Liver (tissue), 9 donors: ENCODE results near the gene MECP2. TPM values are rescaled to one million over a fixed set of nuclear protein-coding genes. Genes with fewer than 3 reads are reported as not detected.
A peak's percentile ranks its signal among the peaks of the same experiment; 100 is the strongest.

ENCODE experiments used
- DNase-seq: peaks from one replicate; pipeline ENCODE4 v3.0.0-alpha.2; 2017; ENCODE audit warnings: low spot score
- H3K27ac ChIP-seq, 2 donors: one replicate each; pipeline ENCODE4 v1.7.0; 2013; ENCODE audit warnings: inconsistent platforms in 2 of 2, low read length in 2 of 2, control low read depth in 1 of 2, low read depth in 1 of 2, mild to moderate bottlenecking in 1 of 2
- H3K27me3 ChIP-seq, 4 donors: one replicate each; pipeline versions ENCODE4 v1.6.1 to v1.7.0; 2013; ENCODE audit warnings: low read length in 3 of 4, inconsistent platforms in 1 of 4, mild to moderate bottlenecking in 1 of 4, moderate library complexity in 1 of 4; ENCODE audit not compliant: control insufficient read depth in 4 of 4, insufficient read depth in 4 of 4
- H3K36me3 ChIP-seq, 4 donors: one replicate each; pipeline versions ENCODE4 v1.6.1 to v1.7.0; 2013; ENCODE audit warnings: low read length in 3 of 4, mild to moderate bottlenecking in 3 of 4, low read depth in 1 of 4, moderate library complexity in 1 of 4; ENCODE audit not compliant: control insufficient read depth in 4 of 4, insufficient read depth in 3 of 4
- H3K4me1 ChIP-seq, 4 donors: one replicate each; pipeline versions ENCODE4 v1.6.1 to v1.7.0; 2013; ENCODE audit warnings: low read length in 3 of 4, mild to moderate bottlenecking in 3 of 4, moderate library complexity in 1 of 4; ENCODE audit not compliant: control insufficient read depth in 4 of 4, insufficient read depth in 4 of 4
- H3K4me3 ChIP-seq, 3 donors: one replicate each; pipeline versions ENCODE4 v1.6.1 to v1.7.0; 2013; ENCODE audit warnings: low read length in 3 of 3, control low read depth in 1 of 3, low read depth in 1 of 3, mild to moderate bottlenecking in 1 of 3
- H3K9ac ChIP-seq, 2 donors: one replicate each; pipeline ENCODE4 v1.7.0; 2013; ENCODE audit warnings: low read length in 2 of 2, mild to moderate bottlenecking in 2 of 2, moderate library complexity in 2 of 2, control low read depth in 1 of 2, low read depth in 1 of 2
- H3K9me3 ChIP-seq, 4 donors: one replicate each; pipeline versions ENCODE4 v1.6.1 to v1.7.0; 2013; ENCODE audit warnings: low read length in 3 of 4; ENCODE audit not compliant: control insufficient read depth in 4 of 4
- ATF3 ChIP-seq: IDR thresholded peaks from 2 replicates; pipeline ENCODE4 v1.6.1; 2016; ENCODE audit warnings: antibody characterized with exemption
- CTCF ChIP-seq: fragments of 150-350 bp; IDR thresholded peaks from 2 replicates; pipeline ENCODE4 v1.5.1; 2017; ENCODE audit warnings: improper control_type of control experiment, low read depth, low read length; ENCODE audit not compliant: missing input control
- EGR1 ChIP-seq, 2 donors: IDR thresholded peaks; 2 replicates each; pipeline ENCODE4 v1.6.1; 2016 to 2018; ENCODE audit warnings: antibody characterized with exemption in 2 of 2, low read depth in 2 of 2
- FOXA1 ChIP-seq: IDR thresholded peaks from 2 replicates; pipeline ENCODE4 v1.6.1; 2016; ENCODE audit warnings: antibody characterized with exemption
- GABPA ChIP-seq, 2 donors: IDR thresholded peaks in 1 of 2; conservative IDR thresholded peaks in 1 of 2; 2 replicates each; pipeline ENCODE4 v1.6.1; 2016; ENCODE audit warnings: antibody characterized with exemption in 2 of 2, mild to moderate bottlenecking in 1 of 2, moderate library complexity in 1 of 2
- HNF4A ChIP-seq, 2 donors: conservative IDR thresholded peaks; 2 replicates each; pipeline ENCODE4 v1.6.1; 2016; ENCODE audit warnings: antibody characterized with exemption in 2 of 2, mild to moderate bottlenecking in 2 of 2
- HNF4G ChIP-seq: IDR thresholded peaks from 2 replicates; pipeline ENCODE4 v1.6.1; 2016; ENCODE audit warnings: antibody characterized with exemption
- JUND ChIP-seq, 2 donors: IDR thresholded peaks; 2 replicates each; pipeline ENCODE4 v1.6.1; 2016; ENCODE audit warnings: antibody characterized with exemption in 2 of 2
- NR2F2 ChIP-seq: IDR thresholded peaks from 2 replicates; pipeline ENCODE4 v1.6.1; 2016; ENCODE audit warnings: antibody characterized with exemption
- RAD21 ChIP-seq, 2 donors: IDR thresholded peaks; 2 replicates each; pipeline ENCODE4 v1.6.1; 2016; ENCODE audit warnings: antibody characterized with exemption in 2 of 2, mild to moderate bottlenecking in 2 of 2
- REST ChIP-seq: IDR thresholded peaks from 2 replicates; pipeline ENCODE4 v1.6.1; 2016; ENCODE audit warnings: antibody characterized with exemption, mild to moderate bottlenecking
- RXRA ChIP-seq, 2 donors: IDR thresholded peaks; 2 replicates each; pipeline ENCODE4 v1.6.1; 2017 to 2018; ENCODE audit warnings: antibody characterized with exemption in 2 of 2, mild to moderate bottlenecking in 1 of 2
- SP1 ChIP-seq: IDR thresholded peaks from 2 replicates; pipeline ENCODE4 v1.6.1; 2018; ENCODE audit warnings: antibody characterized with exemption, mild to moderate bottlenecking
- TAF1 ChIP-seq: conservative IDR thresholded peaks from 2 replicates; pipeline ENCODE4 v1.6.1; 2016; ENCODE audit warnings: antibody characterized with exemption, mild to moderate bottlenecking
- YY1 ChIP-seq: IDR thresholded peaks from 2 replicates; pipeline ENCODE4 v1.6.1; 2016; ENCODE audit warnings: antibody characterized with exemption, mild to moderate bottlenecking
- ZBTB33 ChIP-seq: IDR thresholded peaks from 2 replicates; pipeline ENCODE4 v1.6.1; 2016; ENCODE audit warnings: antibody characterized with exemption
- WGBS: extraction: QIAGEN DNeasy Blood & Tissue Kit; methylation state at CpG from one replicate; pipeline ENCODE4 v1.1.7; 2013; 5-methylcytosine and 5-hydroxymethylcytosine counted together
- polyA plus RNA-seq, 2 donors: library from polyadenylated mRNA; stranded (reverse) in 1 of 2; unstranded in 1 of 2; fragments of 200-250 nt in 1 of 2; fragments of >200 nt in 1 of 2; fragmentation: Nextera tagmentation in 1 of 2; extraction: Ambion mirVana in 1 of 2; gene quantifications; one replicate each; pipeline versions ENCODE4 v1.2.1 to v1.2.3, GENCODE V29; 2013 to 2015
- total RNA-seq, 2 donors: library from RNA; depleted of rRNA; stranded (reverse); fragments of >200 nt; gene quantifications; one replicate each; pipeline ENCODE4 v1.2.3, GENCODE V29; 2014
- donor health status: healthy.
- donor health status: healthy.
- donor health status: healthy.
- donor health status: healthy.
- donor health status: healthy.

MECP2 gene
- total and polyA plus RNA-seq, 4 donors = 6.9 to 22.0 (median 10.0) TPM

GRCh38 chrX:154059231-154059630, 38.3 kb downstream of the MECP2 start:
- DNase-seq = no peak
- TF ChIP-seq HNF4A (conservative IDR thresholded peaks at IDR 0.05) (no peak), ZBTB33 (no peak), GABPA (IDR thresholded peaks at IDR 0.05 in 1 of 2, conservative IDR thresholded peaks at IDR 0.05 in 1 of 2) (no peak), ATF3 (no peak), RXRA (IDR thresholded peaks at IDR 0.05) (no peak), SP1 (no peak), HNF4G (no peak), REST (no peak)
- 60% methylated on average over 1 of the region's 1 CpG for WGBS
- Histone ChIP-seq H3K27ac (no peak overlapping the region), H3K27me3 (peaks cover 0 to 3% (median 0%) of the 10 kb centered on the region in 4 donors), H3K9ac (no peak overlapping the region), H3K4me3 (no peak overlapping the region), H3K4me1 (peaks cover 4 to 19% (median 9%) of the 10 kb centered on the region in 4 donors), H3K9me3 (no peaks in the 10 kb centered on the region), H3K36me3 (peaks cover 0 to 5% (median under 1%) of the 10 kb centered on the region in 4 donors)

- peaks cover 4 to 19% (median 9%) of the 10 kb centered on the region in 4 donors for H3K4me1 ChIP-seq
- no peaks in the 10 kb centered on the region for H3K9me3 ChIP-seq
- H3K36me3 ChIP-seq = peaks cover 0 to 5% (median under 1%) of the 10 kb centered on the region in 4 donors
- no peak overlapping the region for H3K4me3 ChIP-seq
- peaks cover 0 to 3% (median 0%) of the 10 kb centered on the region in 4 donors for H3K27me3 ChIP-seq
- H3K27ac ChIP-seq = peak overlapping the region in 1 of 2 donors; percentile 28
- WGBS = 89% methylated on average over 11 of the region's 11 CpGs
- no peak for DNase-seq
- H3K9ac ChIP-seq = no peak overlapping the region
- TF ChIP-seq EGR1 (IDR thresholded peaks at IDR 0.05; ENCODE audit: low read depth in 2 of 2) = no peak
- no peak for TF ChIP-seq CTCF
- no peak for TF ChIP-seq HNF4G
- TF ChIP-seq FOXA1 = no peak
- no peak for TF ChIP-seq NR2F2
- TF ChIP-seq HNF4A (conservative IDR thresholded peaks at IDR 0.05) = no peak
- no peak for TF ChIP-seq TAF1
- no peak for TF ChIP-seq RAD21 (IDR thresholded peaks at IDR 0.05)
- TF ChIP-seq RXRA (IDR thresholded peaks at IDR 0.05) = no peak
- no peak for TF ChIP-seq GABPA (IDR thresholded peaks at IDR 0.05 in 1 of 2, conservative IDR thresholded peaks at IDR 0.05 in 1 of 2)
- TF ChIP-seq SP1 = no peak
- no peak for TF ChIP-seq ZBTB33
- TF ChIP-seq REST = no peak
- no peak for TF ChIP-seq YY1
- no peak for TF ChIP-seq JUND (IDR thresholded peaks at IDR 0.05)
These were observed 39.1 kb downstream of the MECP2 start for GRCh38 chrX:154058214-154058997.
